ENCODE measurements around the gene BGLAP.

The BGLAP gene

DNA sequence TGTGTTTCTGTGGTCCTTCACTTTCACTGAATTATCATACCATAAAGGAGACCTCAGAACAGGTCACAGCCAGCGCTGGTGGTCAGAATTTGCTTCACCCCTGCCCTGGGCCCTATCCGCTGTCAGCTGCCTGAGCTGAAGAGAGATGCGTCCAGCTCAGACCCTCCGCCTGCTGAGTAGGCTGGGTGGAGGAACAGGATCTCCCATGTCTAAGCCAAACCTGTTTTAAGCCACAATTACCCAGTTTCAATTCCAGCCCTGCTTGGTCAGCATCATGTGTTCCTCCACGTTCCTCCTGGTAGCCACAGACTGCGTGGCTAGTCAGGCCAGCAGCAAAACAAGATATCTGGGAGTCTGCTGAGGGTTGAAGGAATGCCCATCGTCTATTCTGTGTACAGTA, 13.5 kb upstream of the BGLAP start:
- DNase-seq, result no peak

DNA sequence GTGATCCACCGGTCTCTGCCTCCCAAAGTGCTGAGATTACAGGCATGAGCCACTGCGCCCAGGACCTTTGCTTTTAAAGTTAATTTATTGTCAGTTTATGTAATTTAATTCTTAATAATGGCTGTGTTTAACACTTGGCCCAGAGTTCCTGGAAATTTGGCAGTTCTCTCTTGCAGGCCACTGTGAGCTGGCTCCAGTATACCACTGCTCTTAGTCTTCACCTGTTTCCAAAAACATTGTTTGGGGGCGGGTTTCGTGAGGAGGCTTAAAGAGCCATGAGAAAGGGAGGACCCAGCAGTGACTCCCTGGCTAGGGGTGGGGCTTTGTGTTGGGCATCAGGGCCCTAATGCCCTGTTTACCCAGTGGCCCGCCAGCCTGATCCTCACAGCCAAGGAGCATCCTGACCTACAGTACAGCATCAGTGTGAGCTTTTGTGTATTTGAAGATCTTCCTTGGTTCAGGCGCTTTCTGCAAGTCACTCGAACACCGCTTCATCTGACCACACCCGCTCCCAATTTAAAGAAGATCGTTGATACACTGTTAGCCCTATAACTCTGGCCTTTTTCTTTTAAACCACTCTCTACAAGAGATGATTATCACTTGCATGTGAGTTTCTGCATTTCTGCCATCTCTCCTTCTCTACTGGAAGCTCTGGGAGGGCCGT, 12.0 kb upstream of the BGLAP start:
- DNase-seq, result no peak

DNA sequence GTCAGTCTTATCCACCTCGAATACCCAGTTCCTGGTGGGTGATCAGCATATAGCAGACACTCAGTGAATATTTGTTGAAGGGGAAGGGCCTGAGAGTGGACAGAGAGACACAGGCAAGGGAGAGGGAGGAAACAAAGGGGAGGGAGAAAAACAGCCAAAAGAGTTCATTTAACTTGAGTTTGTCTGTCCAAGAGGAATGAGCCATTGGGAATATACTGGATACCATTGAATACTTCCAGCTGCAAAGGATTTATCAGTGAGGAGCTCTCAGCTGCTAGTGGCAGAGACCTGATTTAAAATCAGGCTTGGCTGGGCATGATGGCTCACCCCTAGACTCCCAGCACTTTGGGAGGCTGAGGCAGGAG, 11.5 kb upstream of the BGLAP start:
- DNase-seq, result no peak

DNA sequence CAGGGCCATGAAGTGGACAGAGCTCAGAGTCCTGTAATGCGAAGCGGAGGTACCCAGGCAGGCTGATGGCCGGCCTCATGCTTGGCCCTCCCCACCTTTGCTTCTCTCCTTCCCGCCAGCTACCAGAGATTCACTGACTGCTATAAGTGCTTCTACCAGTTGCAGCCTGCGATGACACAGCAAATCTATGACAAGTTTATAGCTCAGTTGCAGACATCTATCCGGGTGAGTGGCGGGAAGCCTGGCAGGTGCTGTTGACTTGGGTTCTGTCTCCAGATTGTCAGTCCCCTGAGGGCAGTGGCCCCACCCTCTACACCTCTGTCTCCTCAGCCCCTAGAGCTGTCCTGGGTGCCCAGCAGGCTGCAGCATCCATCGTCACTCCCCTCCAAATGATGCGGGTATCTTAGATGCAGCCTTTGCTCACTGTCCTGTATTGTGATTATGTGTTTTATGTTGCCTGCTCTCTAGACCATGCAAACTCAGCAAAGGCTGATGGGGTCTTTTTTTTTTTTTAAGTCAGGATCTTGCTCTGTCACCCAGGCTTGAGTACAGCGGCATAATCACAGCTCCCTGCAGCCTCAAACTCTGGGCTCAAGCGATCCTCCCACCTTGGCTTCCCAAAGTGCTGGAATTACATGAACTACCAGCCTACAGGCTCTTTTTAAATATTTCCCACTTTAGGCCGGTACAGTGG, 9.6 kb upstream of the BGLAP start:
- no peak for DNase-seq

DNA sequence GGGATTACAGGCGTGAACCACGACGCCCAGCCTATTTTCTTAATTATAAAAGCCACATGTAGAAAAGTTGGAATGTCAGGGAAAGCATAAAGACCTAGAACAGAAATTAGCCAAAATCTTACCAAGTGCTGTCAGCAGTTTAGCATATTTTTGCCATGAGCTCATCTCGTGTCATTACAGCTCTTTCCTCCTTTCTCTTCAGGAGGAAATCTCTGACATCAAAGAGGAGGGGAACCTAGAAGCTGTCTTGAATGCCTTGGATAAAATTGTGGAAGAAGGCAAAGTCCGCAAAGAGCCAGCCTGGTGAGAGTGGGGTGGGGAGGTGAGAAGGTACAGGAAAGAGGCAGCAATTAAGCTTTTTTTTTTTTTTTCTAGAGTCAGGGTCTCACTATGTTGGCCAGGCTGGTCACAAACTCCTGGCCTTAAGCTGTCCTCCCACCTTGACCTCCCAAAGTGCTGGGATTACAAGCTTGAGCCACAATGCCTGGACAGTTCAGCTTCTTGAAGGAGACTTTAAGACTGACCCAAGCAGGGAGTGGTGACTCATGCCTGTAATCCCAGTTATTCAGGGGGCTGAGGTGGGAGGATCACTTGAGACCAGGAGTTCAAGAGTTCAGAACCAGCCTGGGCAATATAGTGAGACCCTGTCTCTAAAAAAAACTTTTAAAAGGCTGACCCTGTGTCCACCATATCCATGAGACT, 8.4 kb upstream of the BGLAP start:
- DNase-seq, result no peak

DNA sequence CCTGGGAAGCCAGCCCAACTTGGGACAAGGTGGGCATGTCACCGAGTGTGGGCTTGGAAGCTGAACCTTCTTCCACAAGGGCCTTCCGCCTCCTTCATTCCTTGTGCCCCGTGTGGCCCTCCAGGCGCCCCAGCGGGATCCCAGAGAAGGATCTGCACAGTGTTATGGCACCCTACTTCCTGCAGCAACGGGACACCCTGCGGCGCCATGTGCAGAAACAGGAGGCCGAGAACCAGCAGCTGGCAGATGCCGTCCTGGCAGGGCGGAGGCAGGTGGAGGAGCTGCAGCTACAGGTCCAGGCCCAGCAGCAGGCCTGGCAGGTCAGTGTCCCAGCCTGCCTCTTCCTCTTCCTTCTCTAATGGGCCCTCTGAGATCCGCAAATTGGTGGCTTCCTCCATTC, 5.8 kb upstream of the BGLAP start:
- DNase-seq, result no peak

DNA sequence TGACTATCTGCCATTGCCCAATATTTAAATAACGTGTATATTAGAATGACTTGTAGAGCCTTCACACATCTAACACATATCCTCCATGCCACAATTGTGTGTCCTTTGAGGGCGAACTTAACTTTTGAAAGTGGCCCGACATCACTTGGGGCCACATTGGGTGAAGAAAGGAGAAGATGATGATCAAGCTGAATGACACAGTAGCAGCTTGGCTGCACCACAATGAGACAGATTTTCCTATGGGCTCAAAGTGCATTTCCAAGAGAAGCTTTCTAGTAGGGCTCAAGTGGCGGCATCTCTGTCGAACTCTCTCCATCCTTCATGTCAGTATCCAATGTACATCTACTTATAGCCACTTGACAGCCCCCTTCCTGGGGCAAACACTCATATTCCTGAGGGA, 3.7 kb upstream of the BGLAP start:
- no peak for DNase-seq

DNA sequence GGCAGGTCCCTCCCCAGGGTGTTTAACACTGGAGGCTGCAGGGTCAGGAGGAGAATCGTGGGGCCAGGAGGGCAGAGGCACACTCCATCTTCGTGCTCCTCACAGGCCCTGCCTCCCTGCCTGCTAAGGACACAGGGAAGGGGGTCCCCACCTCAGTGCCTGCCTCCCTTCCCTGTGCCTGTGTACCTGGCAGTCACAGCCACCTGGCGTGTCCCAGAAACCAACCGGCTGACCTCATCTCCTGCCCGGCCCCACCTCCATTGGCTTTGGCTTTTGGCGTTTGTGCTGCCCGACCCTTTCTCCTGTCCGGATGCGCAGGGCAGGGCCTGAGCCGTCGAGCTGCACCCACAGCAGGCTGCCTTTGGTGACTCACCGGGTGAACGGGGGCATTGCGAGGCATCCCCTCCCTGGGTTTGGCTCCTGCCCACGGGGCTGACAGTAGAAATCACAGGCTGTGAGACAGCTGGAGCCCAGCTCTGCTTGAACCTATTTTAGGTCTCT, 623 bp upstream of the BGLAP start:
- DNase-seq, result no peak

DNA sequence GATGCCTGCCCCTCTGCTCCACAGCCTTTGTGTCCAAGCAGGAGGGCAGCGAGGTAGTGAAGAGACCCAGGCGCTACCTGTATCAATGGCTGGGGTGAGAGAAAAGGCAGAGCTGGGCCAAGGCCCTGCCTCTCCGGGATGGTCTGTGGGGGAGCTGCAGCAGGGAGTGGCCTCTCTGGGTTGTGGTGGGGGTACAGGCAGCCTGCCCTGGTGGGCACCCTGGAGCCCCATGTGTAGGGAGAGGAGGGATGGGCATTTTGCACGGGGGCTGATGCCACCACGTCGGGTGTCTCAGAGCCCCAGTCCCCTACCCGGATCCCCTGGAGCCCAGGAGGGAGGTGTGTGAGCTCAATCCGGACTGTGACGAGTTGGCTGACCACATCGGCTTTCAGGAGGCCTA, 754 bp downstream of the BGLAP start:
- no peak for DNase-seq

DNA sequence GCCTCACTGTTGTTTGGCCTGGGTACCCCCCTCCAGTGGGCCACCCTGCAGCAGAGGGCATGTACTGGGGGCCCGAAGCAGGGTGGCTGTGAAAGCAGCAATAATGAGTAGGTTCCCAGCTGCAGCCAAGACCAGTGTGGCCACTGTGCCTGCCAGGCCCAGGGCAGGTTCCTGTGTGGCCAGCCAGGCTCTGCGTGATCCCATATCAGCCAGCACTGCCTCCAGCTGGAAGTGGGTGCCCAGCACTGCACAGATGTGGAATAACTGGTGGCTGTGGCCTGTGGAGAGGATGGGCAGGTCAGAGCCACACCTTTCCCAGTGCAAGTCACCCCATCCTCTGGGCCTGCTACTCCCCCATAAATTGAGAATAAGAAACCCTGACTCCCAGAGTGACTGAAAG, 2.1 kb downstream of the BGLAP start:
- no peak for DNase-seq

DNA sequence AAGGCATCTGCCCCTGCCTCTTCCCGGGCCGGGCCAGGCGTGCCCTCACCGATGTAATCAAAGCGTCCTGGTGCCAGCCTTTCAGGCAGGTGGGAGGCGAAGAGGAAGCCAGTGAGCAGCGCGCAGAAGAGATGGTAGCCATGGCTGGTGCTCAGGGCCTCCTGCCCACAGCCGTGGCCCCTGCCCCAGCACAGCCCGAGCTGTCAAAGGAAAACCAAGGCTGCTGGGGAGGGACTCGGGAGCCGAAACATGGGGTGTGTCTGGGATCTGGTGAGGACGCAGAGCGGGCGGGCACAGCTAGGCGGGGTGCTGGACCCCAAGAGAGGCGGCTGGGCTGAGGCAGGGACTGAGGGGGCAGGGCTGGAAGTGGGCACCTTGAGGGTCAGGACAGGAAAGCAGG, 2.7 kb downstream of the BGLAP start:
- DNase-seq, result no peak

DNA sequence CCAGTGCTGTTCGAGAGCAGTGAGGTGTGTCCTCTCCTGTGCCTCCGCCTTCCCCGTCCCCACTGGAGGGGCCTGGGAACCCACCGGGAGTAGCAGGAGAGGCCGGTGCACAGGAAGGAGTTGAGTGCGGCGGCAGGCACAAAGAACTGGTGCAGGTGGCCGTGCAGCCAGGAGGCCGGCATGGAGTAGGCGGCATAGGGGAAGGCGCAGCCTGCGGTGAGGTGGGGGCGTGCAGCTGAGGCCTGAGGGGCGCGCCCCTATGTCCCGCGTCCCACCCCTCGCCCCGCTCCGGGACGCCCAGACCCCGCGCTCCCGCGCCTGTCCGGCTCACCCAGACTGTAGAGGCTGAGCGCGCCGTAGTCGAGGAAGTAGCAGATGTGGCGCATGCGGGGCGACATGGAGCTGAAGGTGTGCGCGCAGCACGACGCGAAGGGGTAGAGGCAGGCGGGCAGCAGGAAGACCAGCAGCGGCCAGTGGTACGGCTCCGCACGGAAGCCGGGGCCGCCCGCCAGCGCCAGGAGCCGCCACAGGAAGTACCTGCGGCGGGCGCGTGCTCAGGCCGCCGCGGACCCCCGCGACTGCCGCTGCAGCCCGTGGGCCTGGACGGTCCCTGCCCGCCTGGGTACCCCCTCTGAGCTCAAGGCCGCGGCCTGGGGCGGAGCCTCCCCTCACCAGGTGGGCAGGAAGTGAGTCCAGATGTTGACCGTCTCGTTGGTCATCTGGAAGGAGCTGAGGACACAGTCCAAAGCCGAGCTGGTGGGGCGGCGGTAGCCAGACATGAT, 3.7 kb downstream of the BGLAP start:
- DNase-seq, result peak; percentile 82

DNA sequence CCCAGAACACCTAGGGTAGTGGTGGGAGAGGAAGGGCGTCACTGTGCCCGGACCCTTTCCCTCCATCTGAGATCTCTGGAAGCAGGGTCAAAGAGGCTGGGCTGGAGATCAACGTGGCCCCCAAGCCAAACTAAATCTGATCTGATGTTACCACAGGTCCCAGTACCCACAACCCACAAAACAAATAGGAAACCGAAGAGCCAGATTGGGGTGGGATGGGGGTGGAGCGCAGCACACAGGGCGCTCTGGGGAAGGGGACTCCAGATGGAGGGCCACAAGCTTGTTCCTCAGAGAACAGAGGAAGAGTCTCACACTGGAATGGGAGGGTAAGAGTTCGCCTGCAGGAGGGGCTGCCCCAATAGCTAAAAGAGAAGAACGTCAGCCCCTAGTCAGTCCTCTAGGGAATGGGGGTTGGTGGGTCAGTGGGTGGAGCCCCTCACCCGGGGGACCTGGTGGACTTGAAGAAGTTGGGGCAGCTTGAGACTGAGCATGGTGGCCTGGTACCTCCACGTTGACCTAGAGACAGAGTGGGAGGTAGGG, 4.3 kb downstream of the BGLAP start:
- peak; percentile 63 for DNase-seq

DNA sequence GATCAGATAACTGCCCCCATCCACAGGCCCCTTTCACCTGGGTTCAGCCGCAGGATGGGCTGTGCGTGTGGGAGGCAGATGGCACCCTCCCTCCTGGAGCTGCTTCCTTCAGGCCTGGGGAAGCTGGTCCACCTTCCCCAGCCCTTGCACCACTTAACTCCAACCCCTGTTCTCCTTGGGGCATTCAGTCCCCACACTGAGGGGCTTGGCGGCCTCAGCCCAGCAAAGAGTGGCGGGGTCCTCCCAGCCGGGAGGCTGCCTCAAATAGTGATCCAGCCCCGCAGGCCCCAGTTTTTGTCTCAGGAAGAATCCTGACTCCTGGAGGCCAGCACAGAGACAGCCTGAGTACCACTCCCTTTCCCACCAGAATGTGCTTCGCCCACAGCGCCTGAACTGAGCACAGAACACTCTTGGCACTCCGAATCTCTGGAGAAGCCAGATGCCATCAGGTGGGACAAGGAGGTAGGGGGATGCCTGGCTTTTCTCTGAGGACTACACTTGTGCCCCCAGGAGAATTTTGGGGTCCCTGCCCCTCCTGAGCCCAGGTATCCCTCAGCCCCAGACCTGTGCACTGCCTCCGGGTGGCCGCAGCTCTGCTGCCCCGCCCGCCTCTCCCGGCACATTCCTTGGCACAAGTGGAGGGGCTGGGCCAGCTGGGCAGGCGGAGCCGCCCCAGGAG, 4.9 kb downstream of the BGLAP start:
- peak; percentile 62 for DNase-seq

DNA sequence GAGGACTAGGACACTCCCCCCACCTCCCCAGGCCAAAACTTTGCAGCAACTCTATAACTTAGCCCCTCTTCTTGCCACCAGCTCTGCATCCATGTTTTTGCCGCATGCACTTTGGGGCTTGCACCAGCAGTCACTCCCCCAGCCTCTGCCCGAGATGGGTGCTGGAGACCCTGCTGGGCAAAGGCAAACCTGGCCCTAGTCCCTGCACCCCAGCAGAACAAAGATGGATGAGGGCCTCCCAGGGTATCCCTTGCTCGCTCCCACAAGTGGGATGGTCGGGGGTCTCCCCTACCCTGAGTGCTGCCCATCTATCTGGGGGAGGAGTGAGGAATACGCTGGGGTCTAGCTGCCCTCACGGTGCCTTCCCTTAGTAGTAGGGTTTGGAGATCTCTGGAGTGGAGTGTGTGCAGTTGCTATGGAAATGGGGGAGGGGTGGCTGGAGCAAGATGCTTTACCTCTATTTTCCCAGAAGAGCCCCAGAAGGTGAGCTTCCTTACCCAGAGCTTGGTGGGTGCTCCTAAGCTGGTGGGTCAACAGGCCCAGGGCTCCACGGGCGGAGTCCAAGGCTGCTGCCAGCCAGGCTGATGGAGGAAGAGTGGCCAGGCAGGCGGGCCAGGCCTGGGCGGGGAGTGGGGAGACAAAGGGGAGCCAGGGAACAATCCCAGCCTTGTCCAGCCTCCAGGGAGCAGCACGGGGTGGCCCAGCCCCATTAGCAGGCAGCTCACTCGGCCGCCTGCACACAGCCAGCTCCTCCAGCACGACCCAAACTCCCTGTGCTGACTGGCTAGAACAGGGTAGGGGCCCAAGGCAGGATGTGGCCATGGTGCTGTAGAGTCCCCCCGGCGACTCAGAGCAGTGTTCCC, 5.7 kb downstream of the BGLAP start, which contains the start of gene PAQR6:
Gene PAQR6 (minus strand): TSS at position 597 of the 863 bp plus-strand sequence. CDS start 1,325 bp downstream, outside the sequence.
- peak; percentile 65 for DNase-seq

DNA sequence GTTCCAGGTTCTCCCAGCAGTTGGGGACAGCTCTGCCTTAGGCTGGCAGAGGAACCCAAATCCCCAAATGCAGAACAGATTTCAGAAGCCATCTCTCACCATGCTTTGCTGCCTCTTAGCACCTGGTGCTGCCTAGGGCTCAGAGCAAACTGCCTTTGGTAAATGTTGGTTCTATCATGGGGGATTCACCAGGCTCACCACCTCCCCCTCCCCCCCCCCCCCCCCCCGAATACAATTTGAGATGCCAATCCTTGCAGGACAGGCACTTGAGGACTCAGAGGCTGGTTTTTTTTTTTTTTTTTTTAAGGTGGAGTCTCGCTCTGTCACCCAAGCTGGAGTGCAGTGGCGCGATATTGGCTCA, 6.3 kb downstream of the BGLAP start:
- DNase-seq, result no peak

DNA sequence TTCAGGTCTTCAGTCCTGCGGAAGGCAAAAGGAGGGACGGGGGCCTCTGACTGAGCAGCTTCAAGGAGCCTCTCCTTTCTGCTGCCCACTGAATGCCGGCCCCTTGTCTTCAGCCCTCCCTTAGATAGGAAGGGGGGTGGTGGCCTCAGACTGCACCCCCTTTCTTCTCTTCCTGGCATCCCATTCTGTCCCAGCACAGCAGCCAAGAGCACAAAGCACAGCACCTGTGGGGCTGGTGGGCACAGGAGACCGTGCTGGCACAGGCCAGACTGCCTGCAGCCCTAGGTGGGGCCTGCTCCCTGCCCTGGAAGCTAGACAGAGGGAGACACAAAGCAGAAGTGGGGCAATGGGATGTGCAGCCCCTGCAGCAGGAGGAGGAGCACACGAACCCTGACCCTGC, 7.6 kb downstream of the BGLAP start:
- no peak for DNase-seq

DNA sequence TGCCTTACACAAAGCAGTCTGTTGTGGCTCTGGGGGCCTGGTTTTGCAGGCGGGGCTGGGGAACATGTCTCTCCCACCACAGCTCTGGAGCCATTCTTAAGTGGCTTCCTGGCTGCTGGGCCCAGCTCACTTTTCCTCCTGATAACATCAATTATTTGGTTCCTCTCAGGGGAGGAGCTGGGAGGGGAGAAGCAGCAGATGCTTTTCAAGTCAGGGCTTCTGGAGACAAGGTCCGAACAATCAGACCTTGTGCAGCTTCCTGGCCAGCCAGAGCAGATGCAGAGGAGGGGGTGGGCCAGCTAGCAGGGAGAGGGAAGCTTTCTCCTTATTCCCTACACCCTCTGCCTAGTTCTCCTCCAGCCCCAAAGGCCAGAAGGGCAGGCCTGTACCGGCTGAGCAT, 9.5 kb downstream of the BGLAP start:
- no peak for DNase-seq

DNA sequence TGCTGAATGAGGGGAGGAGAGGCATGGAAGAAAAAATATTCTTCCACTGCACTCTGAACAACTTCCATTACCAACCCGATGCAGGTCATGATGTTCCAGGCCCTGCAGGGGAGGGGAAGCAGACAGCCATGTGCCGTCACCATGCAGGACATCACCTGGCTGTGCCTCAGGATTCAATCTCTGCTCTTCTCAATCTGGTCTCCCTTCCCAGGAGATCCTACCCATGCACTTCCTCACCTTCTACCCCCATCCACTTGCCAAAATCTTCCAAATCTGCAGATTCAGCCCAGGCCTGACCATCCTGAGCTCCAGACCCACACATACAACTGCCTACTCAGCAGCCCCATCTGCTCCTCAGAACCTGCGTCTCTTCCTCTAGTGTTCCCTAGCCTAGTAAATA, 11.7 kb downstream of the BGLAP start:
- DNase-seq, result no peak

DNA sequence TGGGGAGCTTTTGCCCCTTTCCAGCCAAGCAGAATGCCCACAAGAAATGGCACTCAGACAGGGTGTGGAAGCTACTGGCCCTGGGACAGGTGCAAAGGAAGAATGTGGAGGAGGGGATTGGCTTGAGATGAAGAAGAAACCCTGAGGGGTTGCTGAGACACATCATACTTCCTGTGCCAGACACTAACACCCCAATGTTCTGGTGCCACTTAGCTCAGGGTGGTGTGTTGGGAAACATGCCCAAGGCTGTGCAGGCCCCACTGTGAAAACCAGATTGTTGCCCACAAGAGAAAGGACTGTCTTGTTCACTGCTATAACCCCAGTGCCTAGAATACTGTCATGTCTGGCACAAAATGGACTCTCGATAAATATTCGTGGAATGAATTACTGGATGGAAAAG, 15.7 kb downstream of the BGLAP start:
- DNase-seq, result no peak

DNA sequence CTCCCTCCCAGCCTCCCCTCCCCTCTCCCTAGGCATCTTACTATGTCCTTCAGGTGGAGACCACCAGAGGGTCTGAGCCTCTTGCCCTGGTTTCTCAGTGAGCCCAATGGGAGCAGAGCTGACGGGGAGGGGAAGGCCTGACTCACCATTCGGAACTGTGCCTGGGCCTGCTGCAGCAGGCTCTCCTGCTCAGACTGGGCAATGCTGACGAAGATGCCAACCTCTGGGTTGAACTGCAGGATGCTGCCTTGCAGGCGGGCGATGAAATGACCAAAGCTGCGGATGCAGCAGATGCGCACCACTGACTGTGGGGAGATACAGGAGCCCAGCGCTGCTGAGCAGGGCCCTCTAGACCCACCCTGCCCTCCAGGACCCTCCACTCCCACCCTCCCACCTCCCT, 16.9 kb downstream of the BGLAP start:
- DNase-seq, result no peak

DNA sequence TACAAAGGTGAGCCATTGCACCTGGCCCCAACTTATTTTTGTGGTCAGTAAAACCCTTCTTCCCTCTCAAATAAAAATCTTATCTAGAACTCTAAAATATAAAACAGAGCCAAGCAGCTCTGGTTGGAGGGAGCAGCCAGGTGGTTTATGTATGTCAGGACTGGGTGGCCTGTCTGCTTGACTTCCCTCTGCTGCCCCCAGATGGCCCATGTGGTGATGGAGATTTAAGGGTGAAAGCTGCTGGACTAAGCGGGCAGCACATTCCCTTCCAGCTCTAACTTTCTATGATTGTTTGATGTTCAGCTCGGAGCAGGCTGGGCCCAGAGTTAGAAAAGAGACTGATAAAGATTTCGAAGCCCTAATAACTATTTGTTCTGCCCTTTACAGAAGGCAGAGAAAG, 17.8 kb downstream of the BGLAP start:
- DNase-seq, result no peak
